Uterus (tissue), 2 donors: ENCODE measurements around the gene TTC7B.

Experiments used
- CTCF ChIP-seq, 4 experiments: fragments of 200-600 bp in 2 of 4; fragments of 450-650 bp in 2 of 4; sonication (generic) in 2 of 4; IDR thresholded peaks; one replicate each; pipeline ENCODE4 v1.5.1; 2016 to 2019; ENCODE audit warnings: antibody characterized with exemption in 4 of 4, mild to moderate bottlenecking in 2 of 4, moderate library complexity in 1 of 4
- POLR2A ChIP-seq, 2 donors: fragments of 450-650 bp; IDR thresholded peaks; one replicate each; pipeline ENCODE4 v1.6.1; 2016; ENCODE audit warnings: antibody characterized with exemption in 2 of 2, mild to moderate bottlenecking in 1 of 2, moderate library complexity in 1 of 2

- TF ChIP-seq CTCF (IDR thresholded peaks at IDR 0.05), result no peak
- no peak for TF ChIP-seq POLR2A (IDR thresholded peaks at IDR 0.05)
Observed at GRCh38 chr14:90538716-90539495, 277.3 kb downstream of the TTC7B start.
